GM19324 (cell line): ENCODE data around the gene PTCHD4.

ENCODE experiments used
- ATAC-seq: cut with Tn5 transposase; IDR thresholded peaks from one replicate; pipeline ENCODE4 v1.9.1; 2021; ENCODE audit warnings: mild to moderate bottlenecking, moderate library complexity; ENCODE audit not compliant: unreplicated experiment, low FRiP score

Gene PTCHD4

DNA sequence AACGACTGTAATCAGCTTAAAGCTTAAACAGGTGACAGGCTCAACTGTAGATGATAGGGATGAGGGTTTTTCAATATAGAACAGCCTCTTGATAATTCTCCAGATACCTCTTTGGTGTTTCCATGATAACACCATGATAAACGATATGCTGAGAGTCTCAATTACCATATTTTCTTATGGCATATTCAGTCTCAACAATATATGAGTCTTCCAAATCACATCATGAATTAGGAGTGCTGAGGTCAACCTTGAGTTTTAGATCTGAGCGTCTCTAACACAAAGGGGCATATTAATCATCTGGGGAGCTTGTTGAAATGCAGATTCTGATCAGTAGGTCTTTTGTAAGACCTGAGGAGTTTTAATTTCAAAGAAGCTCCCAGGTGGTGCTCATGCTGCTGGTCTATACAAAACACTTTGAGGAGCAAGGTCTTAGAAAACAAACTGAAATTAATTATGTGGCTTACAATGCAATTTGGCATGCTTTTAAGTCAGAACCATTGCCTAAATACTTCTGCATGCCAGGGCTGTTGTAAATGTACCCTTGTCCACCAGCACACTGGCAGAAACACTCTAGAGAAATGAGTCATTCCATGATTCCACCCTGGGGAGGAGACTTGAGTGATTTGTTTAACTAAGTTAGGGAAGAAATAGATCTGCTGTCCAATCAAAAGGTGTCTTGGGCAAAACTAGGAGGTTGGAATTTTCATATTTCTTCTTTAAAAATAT lies 49.6 kb downstream of the PTCHD4 start:
- no peak for ATAC-seq
